HEK293 (cell line): ENCODE measurements around the gene TNFRSF11A.
A peak's percentile ranks its signal among the peaks of the same experiment; 100 is the strongest.

Experiments
- CTCF ChIA-PET: fragments of 350-600 bp; formaldehyde crosslinking; extraction: SDS; loops from one replicate; lab custom pipeline; 2021; ENCODE audit warnings: antibody characterized with exemption; lab: Yijun Ruan, JAX
- POLR2A ChIA-PET: fragments of 300-600 bp; formaldehyde crosslinking; extraction: SDS; loops from one replicate; lab custom pipeline; 2020; ENCODE audit warnings: antibody characterized with exemption, inconsistent platforms; lab: Yijun Ruan, JAX
- H3K27ac ChIP-seq: fragments of 200-500 bp; sonication (Bioruptor generic); 2 replicates; pipeline ENCODE4 v1.5.1; 2014; ENCODE audit warnings: low read depth, low read length, control low read depth, inconsistent platforms; ENCODE audit errors: extremely low read depth
- H3K36me3 ChIP-seq, 2 experiments: fragments of 200-500 bp in 1 of 2; sonication (Bioruptor generic) in 1 of 2; 1 replicate in 1 of 2; 2 replicates in 1 of 2; pipeline ENCODE4 v1.5.1; 2014 to 2017; ENCODE audit warnings: inconsistent platforms in 2 of 2, low read length in 2 of 2; ENCODE audit not compliant: control insufficient read depth in 2 of 2, insufficient read depth in 1 of 2
- H3K4me1 ChIP-seq: fragments of 200-500 bp; sonication (Bioruptor generic); 2 replicates; pipeline ENCODE4 v1.5.1; 2014; ENCODE audit warnings: mild to moderate bottlenecking, low read length, inconsistent platforms; ENCODE audit not compliant: control insufficient read depth, insufficient read depth
- H3K4me3 ChIP-seq: 2 replicates; pipeline ENCODE4 v1.5.1; 2011; ENCODE audit warnings: low read depth, mild to moderate bottlenecking, control low read depth, low read length, moderate library complexity
- H3K9me3 ChIP-seq: fragments of 200-500 bp; sonication (Bioruptor generic); 2 replicates; pipeline ENCODE4 v1.5.1; 2014; ENCODE audit warnings: low read depth, low read length, inconsistent platforms; ENCODE audit not compliant: control insufficient read depth, insufficient read depth
- ATF2 ChIP-seq: fragments of 450-650 bp; formaldehyde crosslinking; IDR thresholded peaks from 2 replicates; pipeline ENCODE4 v1.5.1; 2016; ENCODE audit warnings: missing biosample characterization, missing genetic modification characterization, low read depth
- ELK4 ChIP-seq: IDR thresholded peaks from 2 replicates; pipeline ENCODE4 v1.6.1; 2011; ENCODE audit warnings: mild to moderate bottlenecking, low read depth, low read length, borderline replicate concordance
- GLIS1 ChIP-seq: fragments of 450-650 bp; formaldehyde crosslinking; IDR thresholded peaks from 2 replicates; pipeline ENCODE4 v1.5.1; 2016; ENCODE audit warnings: missing biosample characterization, missing genetic modification characterization
- HIC1 ChIP-seq: fragments of 450-650 bp; formaldehyde crosslinking; IDR thresholded peaks from 2 replicates; pipeline ENCODE4 v1.5.1; 2016; ENCODE audit warnings: missing biosample characterization, missing genetic modification characterization
- PRDM1 ChIP-seq: fragments of 450-650 bp; formaldehyde crosslinking; IDR thresholded peaks from 2 replicates; pipeline ENCODE4; 2016; ENCODE audit warnings: missing biosample characterization, missing genetic modification characterization
- PRDM6 ChIP-seq: fragments of 450-650 bp; formaldehyde crosslinking; IDR thresholded peaks from 2 replicates; pipeline ENCODE4 v1.5.1; 2017; ENCODE audit warnings: missing biosample characterization, missing genetic modification characterization
- SP3 ChIP-seq: fragments of 450-650 bp; formaldehyde crosslinking; IDR thresholded peaks from 2 replicates; pipeline ENCODE4 v1.5.1; 2016; ENCODE audit warnings: missing biosample characterization, missing genetic modification characterization
- ZBTB44 ChIP-seq: fragments of 450-650 bp; IDR thresholded peaks from 2 replicates; pipeline ENCODE4 v1.5.1; 2018; ENCODE audit warnings: missing biosample characterization, mild to moderate bottlenecking, missing genetic modification characterization
- ZBTB8A ChIP-seq: fragments of 450-650 bp; formaldehyde crosslinking; IDR thresholded peaks from 2 replicates; pipeline ENCODE4 v1.5.1; 2016; ENCODE audit warnings: missing biosample characterization, missing genetic modification characterization
- ZEB2 ChIP-seq: fragments of 450-650 bp; formaldehyde crosslinking; IDR thresholded peaks from 2 replicates; pipeline ENCODE4 v1.5.1; 2016; ENCODE audit warnings: missing biosample characterization, missing genetic modification characterization
- ZNF133 ChIP-seq: fragments of 450-650 bp; formaldehyde crosslinking; IDR thresholded peaks from 2 replicates; pipeline ENCODE4 v1.5.1; 2016; ENCODE audit warnings: missing biosample characterization, missing genetic modification characterization
- ZNF157 ChIP-seq: fragments of 450-650 bp; formaldehyde crosslinking; IDR thresholded peaks from 2 replicates; pipeline ENCODE4 v1.5.1; 2016; ENCODE audit warnings: missing biosample characterization, missing genetic modification characterization
- ZNF394 ChIP-seq: fragments of 450-650 bp; formaldehyde crosslinking; IDR thresholded peaks from 2 replicates; pipeline ENCODE4 v1.5.1; 2016; ENCODE audit warnings: missing biosample characterization, missing genetic modification characterization, mild to moderate bottlenecking, moderate library complexity, borderline replicate concordance
- ZNF398 ChIP-seq: fragments of 450-650 bp; formaldehyde crosslinking; IDR thresholded peaks from 2 replicates; pipeline ENCODE4 v1.5.1; 2017; ENCODE audit warnings: missing biosample characterization, missing genetic modification characterization
- ZNF404 ChIP-seq: fragments of 450-650 bp; formaldehyde crosslinking; IDR thresholded peaks from 2 replicates; pipeline ENCODE4 v1.5.1; 2017; ENCODE audit warnings: missing biosample characterization, missing genetic modification characterization
- ZNF473 ChIP-seq: fragments of 450-650 bp; formaldehyde crosslinking; IDR thresholded peaks from 2 replicates; pipeline ENCODE4 v1.5.1; 2017; ENCODE audit warnings: missing biosample characterization, missing genetic modification characterization
- ZNF529 ChIP-seq: fragments of 450-650 bp; formaldehyde crosslinking; IDR thresholded peaks from 2 replicates; pipeline ENCODE4 v1.5.1; 2017; ENCODE audit warnings: missing genetic modification characterization, missing biosample characterization; ENCODE audit not compliant: insufficient replicate concordance
- ZNF645 ChIP-seq: fragments of 450-650 bp; formaldehyde crosslinking; IDR thresholded peaks from 2 replicates; pipeline ENCODE4; 2016; ENCODE audit warnings: missing biosample characterization, missing genetic modification characterization
- ZNF677 ChIP-seq: fragments of 450-650 bp; IDR thresholded peaks from 2 replicates; pipeline ENCODE4 v1.5.0; 2018; ENCODE audit warnings: missing biosample characterization, mild to moderate bottlenecking, missing genetic modification characterization, moderate library complexity
- ZNF701 ChIP-seq: fragments of 450-650 bp; formaldehyde crosslinking; IDR thresholded peaks from 2 replicates; pipeline ENCODE4 v1.5.1; 2016; ENCODE audit warnings: missing biosample characterization, missing genetic modification characterization

Gene TNFRSF11A

GRCh38 chr18:62357079-62357719, 32.1 kb downstream of the TNFRSF11A start:
- no peaks in the 10 kb centered on the region for H3K4me1 ChIP-seq
- TF ChIP-seq ZNF404 (tag by site-specific recombination), result no peak
- TF ChIP-seq PRDM6, result peak; percentile 31; the same call in 1 of the 2 replicates
- TF ChIP-seq, all 188 proteins: peak for 1
- Histone ChIP-seq H3K9me3 (no peaks in the 10 kb centered on the region), H3K36me3 (peaks cover 4 to 20% of the 10 kb centered on the region in 2 experiments), H3K27ac (no peak overlapping the region), H3K4me3 (no peak overlapping the region)
- POLR2A ChIA-PET, result interaction anchor here (1.0 kb wide), 1 partner anchor 17 kb away, joined by 4 read pairs; no protein-coding TSS in a partner anchor
- CTCF ChIA-PET, result interaction anchor here (0.6 kb wide), 1 partner anchor 417 kb away, joined by 5 read pairs; no protein-coding TSS in a partner anchor

GRCh38 chr18:62360805-62361204, 35.7 kb downstream of the TNFRSF11A start:
- no peak overlapping the region for H3K27ac ChIP-seq
- CTCF ChIA-PET, result interaction anchor here (1.1 kb wide), 1 partner anchor 40 kb away, joined by 4 read pairs; no protein-coding TSS in a partner anchor
- TF ChIP-seq ZEB2 (tag by site-specific recombination) (no peak), ZNF394 (no peak), HIC1 (no peak), SP3 (tag by site-specific recombination) (no peak), ELK4 (no peak), ZNF133 (tag by site-specific recombination) (no peak), ZNF529 (tag by site-specific recombination) (no peak), ZNF398 (no peak), ZNF701 (no peak), GLIS1 (tag by site-specific recombination) (no peak), ZBTB44 (no peak), ZNF157 (tag by site-specific recombination) (no peak), ZNF677 (no peak), ZNF645 (tag by site-specific recombination) (no peak), ZNF473 (tag by site-specific recombination) (no peak), PRDM6 (no peak), ATF2 (tag by site-specific recombination) (no peak), PRDM1 (tag by site-specific recombination) (no peak), ZBTB8A (no peak)
- no peaks in the 10 kb centered on the region for H3K4me1 ChIP-seq
- H3K36me3 ChIP-seq, result peaks cover 11 to 21% of the 10 kb centered on the region in 2 experiments
- no peak overlapping the region for H3K4me3 ChIP-seq
- POLR2A ChIA-PET, result no interaction called here
- no peaks in the 10 kb centered on the region for H3K9me3 ChIP-seq
